ENCODE results near the gene ZNF513. TPM values are rescaled to one million over a fixed set of nuclear protein-coding genes. Genes with fewer than 3 reads are reported as not detected.

Gene ZNF513
- total RNA-seq, 1 donor from 2014 or later: 20.7 TPM

GRCh38 chr2:27390822-27391679 lies 10.5 kb upstream of the ZNF513 start:
- DNase-seq (ENCODE audit: low spot score): no peak

GRCh38 chr2:27381577-27382181 lies 1.1 kb upstream of the ZNF513 start:
- no peak for DNase-seq (ENCODE audit: low spot score)

- no peak for DNase-seq (ENCODE audit: low spot score)
These were observed 503 bp downstream of the ZNF513 start for GRCh38 chr2:27379836-27380625.

GRCh38 chr2:27379383-27379835 lies 1.1 kb downstream of the ZNF513 start:
- DNase-seq (ENCODE audit: low spot score): no peak

- DNase-seq (ENCODE audit: low spot score): no peak
These were observed 1.7 kb downstream of the ZNF513 start for GRCh38 chr2:27378809-27379290.

GRCh38 chr2:27378096-27378808 lies 2.3 kb downstream of the ZNF513 start:
- no peak for DNase-seq (ENCODE audit: low spot score)

GRCh38 chr2:27377618-27378095 lies 2.9 kb downstream of the ZNF513 start:
- DNase-seq (ENCODE audit: low spot score): no peak

GRCh38 chr2:27376866-27377617 lies 3.5 kb downstream of the ZNF513 start:
- no peak for DNase-seq (ENCODE audit: low spot score)

- DNase-seq (ENCODE audit: low spot score): no peak
These were observed 4.2 kb downstream of the ZNF513 start for GRCh38 chr2:27376151-27376865.

- no peak for DNase-seq (ENCODE audit: low spot score)
These were observed 4.9 kb downstream of the ZNF513 start for GRCh38 chr2:27375513-27376099.

GRCh38 chr2:27373567-27373966 lies 7.0 kb downstream of the ZNF513 start:
- no peak for DNase-seq (ENCODE audit: low spot score)

- DNase-seq (ENCODE audit: low spot score): no peak
These were observed 7.6 kb downstream of the ZNF513 start for GRCh38 chr2:27372937-27373336.

GRCh38 chr2:27370816-27371620 lies 9.5 kb downstream of the ZNF513 start:
- DNase-seq (ENCODE audit: low spot score): no peak

- DNase-seq (ENCODE audit: low spot score): peak; percentile 100
These were observed 10.3 kb downstream of the ZNF513 start, which contains the start of the genes EIF2B4 and SNX17 for GRCh38 chr2:27370026-27370815. Gene EIF2B4, minus strand, starts transcription at chr2:27370338. Its CDS starts 24 bp downstream, at chr2:27370314. Gene SNX17, plus strand, starts transcription at chr2:27370616. Its CDS starts 128 bp downstream, at chr2:27370744.

- DNase-seq (ENCODE audit: low spot score): no peak
These were observed 11.0 kb downstream of the ZNF513 start for GRCh38 chr2:27369471-27370025.

- DNase-seq (ENCODE audit: low spot score): no peak
These were observed 16.6 kb downstream of the ZNF513 start for GRCh38 chr2:27363933-27364332.
